HEK293 (cell line): ENCODE data around the gene HDAC2.

Experiments
- CTCF ChIA-PET: fragments of 350-600 bp; formaldehyde crosslinking; extraction: SDS; loops from one replicate; lab custom pipeline; 2021; ENCODE audit warnings: antibody characterized with exemption; lab: Yijun Ruan, JAX
- POLR2A ChIA-PET: fragments of 300-600 bp; formaldehyde crosslinking; extraction: SDS; loops from one replicate; lab custom pipeline; 2020; ENCODE audit warnings: antibody characterized with exemption, inconsistent platforms; lab: Yijun Ruan, JAX
- H3K27ac ChIP-seq: fragments of 200-500 bp; sonication (Bioruptor generic); 2 replicates; pipeline ENCODE4 v1.5.1; 2014; ENCODE audit warnings: low read depth, low read length, control low read depth, inconsistent platforms; ENCODE audit errors: extremely low read depth
- H3K36me3 ChIP-seq, 2 experiments: fragments of 200-500 bp in 1 of 2; sonication (Bioruptor generic) in 1 of 2; 1 replicate in 1 of 2; 2 replicates in 1 of 2; pipeline ENCODE4 v1.5.1; 2014 to 2017; ENCODE audit warnings: inconsistent platforms in 2 of 2, low read length in 2 of 2; ENCODE audit not compliant: control insufficient read depth in 2 of 2, insufficient read depth in 1 of 2
- H3K4me1 ChIP-seq: fragments of 200-500 bp; sonication (Bioruptor generic); 2 replicates; pipeline ENCODE4 v1.5.1; 2014; ENCODE audit warnings: mild to moderate bottlenecking, low read length, inconsistent platforms; ENCODE audit not compliant: control insufficient read depth, insufficient read depth
- H3K4me3 ChIP-seq: 2 replicates; pipeline ENCODE4 v1.5.1; 2011; ENCODE audit warnings: low read depth, mild to moderate bottlenecking, control low read depth, low read length, moderate library complexity
- H3K9me3 ChIP-seq: fragments of 200-500 bp; sonication (Bioruptor generic); 2 replicates; pipeline ENCODE4 v1.5.1; 2014; ENCODE audit warnings: low read depth, low read length, inconsistent platforms; ENCODE audit not compliant: control insufficient read depth, insufficient read depth
- EGR2 ChIP-seq: fragments of 450-650 bp; formaldehyde crosslinking; IDR thresholded peaks from 2 replicates; pipeline ENCODE4 v1.5.1; 2016; ENCODE audit warnings: low read depth, missing biosample characterization, missing genetic modification characterization
- GFI1B ChIP-seq: fragments of 450-650 bp; formaldehyde crosslinking; IDR thresholded peaks from 2 replicates; pipeline ENCODE4 v1.5.1; 2016; ENCODE audit warnings: missing biosample characterization, missing genetic modification characterization
- SALL2 ChIP-seq: fragments of 450-650 bp; formaldehyde crosslinking; IDR thresholded peaks from 2 replicates; pipeline ENCODE4 v1.5.0; 2017; ENCODE audit warnings: missing biosample characterization, mild to moderate bottlenecking, missing genetic modification characterization, borderline replicate concordance
- ZBTB1 ChIP-seq: fragments of 450-650 bp; formaldehyde crosslinking; IDR thresholded peaks from 2 replicates; pipeline ENCODE4 v1.5.1; 2016; ENCODE audit warnings: missing biosample characterization, missing genetic modification characterization
- ZNF114 ChIP-seq: fragments of 450-650 bp; formaldehyde crosslinking; IDR thresholded peaks from 2 replicates; pipeline ENCODE4 v1.5.0; 2017; ENCODE audit warnings: missing biosample characterization, missing genetic modification characterization
- ZNF23 ChIP-seq: fragments of 450-650 bp; formaldehyde crosslinking; IDR thresholded peaks from 2 replicates; pipeline ENCODE4 v1.5.1; 2016; ENCODE audit warnings: missing biosample characterization, missing genetic modification characterization, borderline replicate concordance
- ZNF354C ChIP-seq: fragments of 450-650 bp; formaldehyde crosslinking; IDR thresholded peaks from 2 replicates; pipeline ENCODE4 v1.5.1; 2016; ENCODE audit warnings: missing biosample characterization, missing genetic modification characterization, low read depth, borderline replicate concordance
- ZNF549 ChIP-seq: fragments of 450-650 bp; IDR thresholded peaks from 2 replicates; pipeline ENCODE4 v1.5.1; 2018; ENCODE audit warnings: missing biosample characterization, missing genetic modification characterization, mild to moderate bottlenecking, inconsistent platforms, moderate library complexity
- ZNF558 ChIP-seq: fragments of 450-650 bp; formaldehyde crosslinking; IDR thresholded peaks from 2 replicates; pipeline ENCODE4 v1.5.1; 2016; ENCODE audit warnings: missing biosample characterization, missing genetic modification characterization
- ZNF660 ChIP-seq: fragments of 450-650 bp; IDR thresholded peaks from 2 replicates; pipeline ENCODE4 v1.5.1; 2018; ENCODE audit warnings: missing biosample characterization, mild to moderate bottlenecking, missing genetic modification characterization
- ZNF664 ChIP-seq: fragments of 450-650 bp; formaldehyde crosslinking; IDR thresholded peaks from 2 replicates; pipeline ENCODE4 v1.5.1; 2016; ENCODE audit warnings: missing biosample characterization, missing genetic modification characterization
- TF ChIP-seq, protein P1 (sequence below): fragments of 450-650 bp; formaldehyde crosslinking; IDR thresholded peaks from 2 replicates; pipeline ENCODE4 v1.5.1; 2016; ENCODE audit warnings: missing biosample characterization, missing genetic modification characterization
- TF ChIP-seq, protein P2 (sequence below): fragments of 450-650 bp; formaldehyde crosslinking; IDR thresholded peaks from 2 replicates; pipeline ENCODE4 v1.5.1; 2016; ENCODE audit warnings: missing biosample characterization, missing genetic modification characterization
- TF ChIP-seq, protein P3 (sequence below): fragments of 450-650 bp; formaldehyde crosslinking; IDR thresholded peaks from 2 replicates; pipeline ENCODE4 v1.5.1; 2016; ENCODE audit warnings: missing biosample characterization, missing genetic modification characterization, borderline replicate concordance
- TF ChIP-seq, protein P4 (sequence below): fragments of 450-650 bp; formaldehyde crosslinking; IDR thresholded peaks from 2 replicates; pipeline ENCODE4 v1.5.1; 2016; ENCODE audit warnings: missing biosample characterization, missing genetic modification characterization
- TF ChIP-seq, protein P5 (sequence below): fragments of 450-650 bp; formaldehyde crosslinking; IDR thresholded peaks from 2 replicates; pipeline ENCODE4 v1.5.1; 2016; ENCODE audit warnings: missing biosample characterization, missing genetic modification characterization
- TF ChIP-seq, protein P6 (sequence below): fragments of 450-650 bp; formaldehyde crosslinking; IDR thresholded peaks from 2 replicates; pipeline ENCODE4 v1.5.1; 2016; ENCODE audit warnings: missing biosample characterization, missing genetic modification characterization, low read depth

HDAC2 gene

DNA sequence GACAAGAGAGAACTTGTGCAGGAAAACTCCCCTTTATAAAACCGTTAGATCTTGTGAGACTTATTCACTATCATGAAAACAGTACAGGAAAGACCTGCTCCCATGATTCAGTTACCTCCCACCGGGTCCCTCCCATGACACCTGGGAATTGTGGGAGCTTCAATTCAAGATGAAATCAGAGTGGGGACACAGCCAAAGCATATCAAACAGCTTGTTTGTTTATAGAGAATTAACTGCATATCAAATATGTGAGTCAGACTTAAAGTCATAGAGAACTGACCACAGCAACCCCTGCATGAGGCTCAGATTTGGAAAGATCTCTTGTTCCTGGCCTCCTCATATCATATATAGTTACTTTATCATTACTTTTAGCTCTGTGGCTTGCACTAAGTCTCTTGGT lies 29.1 kb upstream of the HDAC2 start:
- no peak overlapping the region for H3K4me3 ChIP-seq
- H3K4me1 ChIP-seq, result peaks cover 7% of the 10 kb centered on the region; the same call in 1 of the 2 replicates
- H3K36me3 ChIP-seq, result no peaks in the 10 kb centered on the region
- H3K27ac ChIP-seq, result no peak overlapping the region
- ChIA-PET POLR2A (no interaction called here), CTCF (interaction anchor here (1.0 to 1.5 kb wide), 2 partner anchors 20 to 108 kb away, joined by 3 to 5 read pairs; no protein-coding TSS in a partner anchor)
- H3K9me3 ChIP-seq, result no peaks in the 10 kb centered on the region
- TF ChIP-seq, protein P1, sequence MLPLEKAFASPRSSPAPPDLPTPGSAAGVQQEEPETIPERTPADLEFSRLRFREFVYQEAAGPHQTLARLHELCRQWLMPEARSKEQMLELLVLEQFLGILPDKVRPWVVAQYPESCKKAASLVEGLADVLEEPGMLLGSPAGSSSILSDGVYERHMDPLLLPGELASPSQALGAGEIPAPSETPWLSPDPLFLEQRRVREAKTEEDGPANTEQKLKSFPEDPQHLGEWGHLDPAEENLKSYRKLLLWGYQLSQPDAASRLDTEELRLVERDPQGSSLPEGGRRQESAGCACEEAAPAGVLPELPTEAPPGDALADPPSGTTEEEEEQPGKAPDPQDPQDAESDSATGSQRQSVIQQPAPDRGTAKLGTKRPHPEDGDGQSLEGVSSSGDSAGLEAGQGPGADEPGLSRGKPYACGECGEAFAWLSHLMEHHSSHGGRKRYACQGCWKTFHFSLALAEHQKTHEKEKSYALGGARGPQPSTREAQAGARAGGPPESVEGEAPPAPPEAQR (tag by site-specific recombination), result no peak
- TF ChIP-seq, protein P2, sequence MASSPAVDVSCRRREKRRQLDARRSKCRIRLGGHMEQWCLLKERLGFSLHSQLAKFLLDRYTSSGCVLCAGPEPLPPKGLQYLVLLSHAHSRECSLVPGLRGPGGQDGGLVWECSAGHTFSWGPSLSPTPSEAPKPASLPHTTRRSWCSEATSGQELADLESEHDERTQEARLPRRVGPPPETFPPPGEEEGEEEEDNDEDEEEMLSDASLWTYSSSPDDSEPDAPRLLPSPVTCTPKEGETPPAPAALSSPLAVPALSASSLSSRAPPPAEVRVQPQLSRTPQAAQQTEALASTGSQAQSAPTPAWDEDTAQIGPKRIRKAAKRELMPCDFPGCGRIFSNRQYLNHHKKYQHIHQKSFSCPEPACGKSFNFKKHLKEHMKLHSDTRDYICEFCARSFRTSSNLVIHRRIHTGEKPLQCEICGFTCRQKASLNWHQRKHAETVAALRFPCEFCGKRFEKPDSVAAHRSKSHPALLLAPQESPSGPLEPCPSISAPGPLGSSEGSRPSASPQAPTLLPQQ (tag by site-specific recombination), result no peak
- TF ChIP-seq ZNF558, result no peak
- TF ChIP-seq GFI1B (tag by site-specific recombination), result no peak
- no peak for TF ChIP-seq ZNF114 (tag by site-specific recombination)
- no peak for TF ChIP-seq SALL2
- no peak for TF ChIP-seq ZNF549 (tag by site-specific recombination)
- TF ChIP-seq, protein P3, sequence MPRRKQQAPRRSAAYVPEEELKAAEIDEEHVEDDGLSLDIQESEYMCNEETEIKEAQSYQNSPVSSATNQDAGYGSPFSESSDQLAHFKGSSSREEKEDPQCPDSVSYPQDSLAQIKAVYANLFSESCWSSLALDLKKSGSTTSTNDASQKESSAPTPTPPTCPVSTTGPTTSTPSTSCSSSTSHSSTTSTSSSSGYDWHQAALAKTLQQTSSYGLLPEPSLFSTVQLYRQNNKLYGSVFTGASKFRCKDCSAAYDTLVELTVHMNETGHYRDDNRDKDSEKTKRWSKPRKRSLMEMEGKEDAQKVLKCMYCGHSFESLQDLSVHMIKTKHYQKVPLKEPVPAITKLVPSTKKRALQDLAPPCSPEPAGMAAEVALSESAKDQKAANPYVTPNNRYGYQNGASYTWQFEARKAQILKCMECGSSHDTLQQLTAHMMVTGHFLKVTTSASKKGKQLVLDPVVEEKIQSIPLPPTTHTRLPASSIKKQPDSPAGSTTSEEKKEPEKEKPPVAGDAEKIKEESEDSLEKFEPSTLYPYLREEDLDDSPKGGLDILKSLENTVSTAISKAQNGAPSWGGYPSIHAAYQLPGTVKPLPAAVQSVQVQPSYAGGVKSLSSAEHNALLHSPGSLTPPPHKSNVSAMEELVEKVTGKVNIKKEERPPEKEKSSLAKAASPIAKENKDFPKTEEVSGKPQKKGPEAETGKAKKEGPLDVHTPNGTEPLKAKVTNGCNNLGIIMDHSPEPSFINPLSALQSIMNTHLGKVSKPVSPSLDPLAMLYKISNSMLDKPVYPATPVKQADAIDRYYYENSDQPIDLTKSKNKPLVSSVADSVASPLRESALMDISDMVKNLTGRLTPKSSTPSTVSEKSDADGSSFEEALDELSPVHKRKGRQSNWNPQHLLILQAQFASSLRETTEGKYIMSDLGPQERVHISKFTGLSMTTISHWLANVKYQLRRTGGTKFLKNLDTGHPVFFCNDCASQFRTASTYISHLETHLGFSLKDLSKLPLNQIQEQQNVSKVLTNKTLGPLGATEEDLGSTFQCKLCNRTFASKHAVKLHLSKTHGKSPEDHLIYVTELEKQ (tag by site-specific recombination), result no peak
- TF ChIP-seq ZNF664, result no peak
- TF ChIP-seq, protein P4, sequence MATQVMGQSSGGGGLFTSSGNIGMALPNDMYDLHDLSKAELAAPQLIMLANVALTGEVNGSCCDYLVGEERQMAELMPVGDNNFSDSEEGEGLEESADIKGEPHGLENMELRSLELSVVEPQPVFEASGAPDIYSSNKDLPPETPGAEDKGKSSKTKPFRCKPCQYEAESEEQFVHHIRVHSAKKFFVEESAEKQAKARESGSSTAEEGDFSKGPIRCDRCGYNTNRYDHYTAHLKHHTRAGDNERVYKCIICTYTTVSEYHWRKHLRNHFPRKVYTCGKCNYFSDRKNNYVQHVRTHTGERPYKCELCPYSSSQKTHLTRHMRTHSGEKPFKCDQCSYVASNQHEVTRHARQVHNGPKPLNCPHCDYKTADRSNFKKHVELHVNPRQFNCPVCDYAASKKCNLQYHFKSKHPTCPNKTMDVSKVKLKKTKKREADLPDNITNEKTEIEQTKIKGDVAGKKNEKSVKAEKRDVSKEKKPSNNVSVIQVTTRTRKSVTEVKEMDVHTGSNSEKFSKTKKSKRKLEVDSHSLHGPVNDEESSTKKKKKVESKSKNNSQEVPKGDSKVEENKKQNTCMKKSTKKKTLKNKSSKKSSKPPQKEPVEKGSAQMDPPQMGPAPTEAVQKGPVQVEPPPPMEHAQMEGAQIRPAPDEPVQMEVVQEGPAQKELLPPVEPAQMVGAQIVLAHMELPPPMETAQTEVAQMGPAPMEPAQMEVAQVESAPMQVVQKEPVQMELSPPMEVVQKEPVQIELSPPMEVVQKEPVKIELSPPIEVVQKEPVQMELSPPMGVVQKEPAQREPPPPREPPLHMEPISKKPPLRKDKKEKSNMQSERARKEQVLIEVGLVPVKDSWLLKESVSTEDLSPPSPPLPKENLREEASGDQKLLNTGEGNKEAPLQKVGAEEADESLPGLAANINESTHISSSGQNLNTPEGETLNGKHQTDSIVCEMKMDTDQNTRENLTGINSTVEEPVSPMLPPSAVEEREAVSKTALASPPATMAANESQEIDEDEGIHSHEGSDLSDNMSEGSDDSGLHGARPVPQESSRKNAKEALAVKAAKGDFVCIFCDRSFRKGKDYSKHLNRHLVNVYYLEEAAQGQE (tag by site-specific recombination), result no peak
- TF ChIP-seq ZNF354C (tag by site-specific recombination), result no peak
- TF ChIP-seq ZNF23 (tag by site-specific recombination), result no peak
- no peak for TF ChIP-seq ZBTB1 (tag by site-specific recombination)
- no peak for TF ChIP-seq ZNF660 (tag by site-specific recombination)
- no peak for TF ChIP-seq EGR2
- TF ChIP-seq, protein P5, sequence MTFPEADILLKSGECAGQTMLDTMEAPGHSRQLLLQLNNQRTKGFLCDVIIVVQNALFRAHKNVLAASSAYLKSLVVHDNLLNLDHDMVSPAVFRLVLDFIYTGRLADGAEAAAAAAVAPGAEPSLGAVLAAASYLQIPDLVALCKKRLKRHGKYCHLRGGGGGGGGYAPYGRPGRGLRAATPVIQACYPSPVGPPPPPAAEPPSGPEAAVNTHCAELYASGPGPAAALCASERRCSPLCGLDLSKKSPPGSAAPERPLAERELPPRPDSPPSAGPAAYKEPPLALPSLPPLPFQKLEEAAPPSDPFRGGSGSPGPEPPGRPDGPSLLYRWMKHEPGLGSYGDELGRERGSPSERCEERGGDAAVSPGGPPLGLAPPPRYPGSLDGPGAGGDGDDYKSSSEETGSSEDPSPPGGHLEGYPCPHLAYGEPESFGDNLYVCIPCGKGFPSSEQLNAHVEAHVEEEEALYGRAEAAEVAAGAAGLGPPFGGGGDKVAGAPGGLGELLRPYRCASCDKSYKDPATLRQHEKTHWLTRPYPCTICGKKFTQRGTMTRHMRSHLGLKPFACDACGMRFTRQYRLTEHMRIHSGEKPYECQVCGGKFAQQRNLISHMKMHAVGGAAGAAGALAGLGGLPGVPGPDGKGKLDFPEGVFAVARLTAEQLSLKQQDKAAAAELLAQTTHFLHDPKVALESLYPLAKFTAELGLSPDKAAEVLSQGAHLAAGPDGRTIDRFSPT, result no peak
- TF ChIP-seq, protein P6, sequence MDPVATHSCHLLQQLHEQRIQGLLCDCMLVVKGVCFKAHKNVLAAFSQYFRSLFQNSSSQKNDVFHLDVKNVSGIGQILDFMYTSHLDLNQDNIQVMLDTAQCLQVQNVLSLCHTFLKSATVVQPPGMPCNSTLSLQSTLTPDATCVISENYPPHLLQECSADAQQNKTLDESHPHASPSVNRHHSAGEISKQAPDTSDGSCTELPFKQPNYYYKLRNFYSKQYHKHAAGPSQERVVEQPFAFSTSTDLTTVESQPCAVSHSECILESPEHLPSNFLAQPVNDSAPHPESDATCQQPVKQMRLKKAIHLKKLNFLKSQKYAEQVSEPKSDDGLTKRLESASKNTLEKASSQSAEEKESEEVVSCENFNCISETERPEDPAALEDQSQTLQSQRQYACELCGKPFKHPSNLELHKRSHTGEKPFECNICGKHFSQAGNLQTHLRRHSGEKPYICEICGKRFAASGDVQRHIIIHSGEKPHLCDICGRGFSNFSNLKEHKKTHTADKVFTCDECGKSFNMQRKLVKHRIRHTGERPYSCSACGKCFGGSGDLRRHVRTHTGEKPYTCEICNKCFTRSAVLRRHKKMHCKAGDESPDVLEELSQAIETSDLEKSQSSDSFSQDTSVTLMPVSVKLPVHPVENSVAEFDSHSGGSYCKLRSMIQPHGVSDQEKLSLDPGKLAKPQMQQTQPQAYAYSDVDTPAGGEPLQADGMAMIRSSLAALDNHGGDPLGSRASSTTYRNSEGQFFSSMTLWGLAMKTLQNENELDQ, result no peak
